IPS-20b (cell line): ENCODE data around the gene MYL12B.

Experiments
- H3K27ac ChIP-seq: one replicate; pipeline ENCODE4 v1.5.1; 2013; ENCODE audit warnings: low read length
- H3K27me3 ChIP-seq: 2 replicates; pipeline ENCODE4 v1.6.1; 2013; ENCODE audit warnings: mild to moderate bottlenecking, low read length, inconsistent platforms; ENCODE audit not compliant: insufficient read depth
- H3K36me3 ChIP-seq: 2 replicates; pipeline ENCODE4 v1.6.1; 2013; ENCODE audit warnings: low read depth, mild to moderate bottlenecking, inconsistent platforms, low read length, moderate library complexity; ENCODE audit not compliant: insufficient read depth
- H3K4me1 ChIP-seq: 2 replicates; pipeline ENCODE4 v1.6.1; 2013; ENCODE audit warnings: mild to moderate bottlenecking, control low read depth, inconsistent platforms, low read length, moderate library complexity; ENCODE audit not compliant: insufficient read depth
- H3K4me3 ChIP-seq: 2 replicates; pipeline ENCODE4 v1.5.1; 2013; ENCODE audit warnings: mild to moderate bottlenecking, low read length, inconsistent platforms
- H3K9ac ChIP-seq: 2 replicates; pipeline ENCODE4 v1.6.1; 2013; ENCODE audit warnings: low read depth, mild to moderate bottlenecking, inconsistent platforms, low read length, moderate library complexity
- H3K9me3 ChIP-seq: 2 replicates; pipeline ENCODE4 v1.6.1; 2013; ENCODE audit warnings: mild to moderate bottlenecking, low read depth, low read length, inconsistent platforms; ENCODE audit not compliant: insufficient read depth

Gene MYL12B

DNA sequence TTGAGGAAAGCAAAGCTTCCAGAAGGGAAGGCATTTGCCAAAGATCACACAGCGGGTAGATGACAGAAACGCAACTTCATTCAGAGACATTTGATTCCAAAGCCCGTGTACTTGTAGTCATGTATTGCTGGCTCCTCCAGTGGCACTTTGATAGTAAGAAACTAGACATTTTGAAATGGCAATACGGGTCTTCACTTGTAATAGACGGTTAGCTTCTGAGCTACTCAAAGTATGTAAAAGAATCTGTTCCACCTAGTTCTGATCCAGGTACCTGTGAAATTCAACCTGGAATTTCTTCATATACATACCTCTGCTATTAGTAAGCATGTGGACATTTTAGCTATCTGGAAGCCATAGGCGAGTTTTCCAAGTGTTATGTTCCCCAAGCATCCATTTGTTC is 40.4 kb upstream of the MYL12B start:
- Histone ChIP-seq H3K9ac (no peak overlapping the region), H3K36me3 (no peaks in the 10 kb centered on the region), H3K4me3 (no peak overlapping the region), H3K4me1 (no peaks in the 10 kb centered on the region), H3K9me3 (no peaks in the 10 kb centered on the region), H3K27me3 (no peaks in the 10 kb centered on the region), H3K27ac (no peak overlapping the region)

DNA sequence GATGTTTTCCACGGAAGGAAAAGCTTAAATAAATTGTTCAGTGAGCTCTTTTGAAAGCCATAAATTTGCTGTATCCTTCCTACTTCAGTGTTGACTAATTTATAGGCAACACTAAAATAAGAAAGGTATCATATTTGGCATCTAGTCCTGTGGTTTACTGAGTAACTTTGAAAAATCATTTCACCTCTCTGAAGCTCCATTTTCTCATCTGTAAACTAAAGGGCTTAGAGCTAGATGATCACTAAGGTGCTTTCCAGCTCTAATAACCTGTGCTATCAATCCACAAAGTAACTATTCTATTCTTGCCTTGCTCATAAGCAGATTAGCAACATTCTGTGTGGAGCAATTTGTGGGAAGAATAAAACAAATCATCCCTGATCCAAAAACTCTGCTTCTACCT is 38.6 kb upstream of the MYL12B start:
- Histone ChIP-seq H3K36me3 (no peaks in the 10 kb centered on the region), H3K9me3 (no peaks in the 10 kb centered on the region), H3K4me3 (no peak overlapping the region), H3K4me1 (no peaks in the 10 kb centered on the region), H3K9ac (no peak overlapping the region), H3K27ac (no peak overlapping the region), H3K27me3 (no peaks in the 10 kb centered on the region)

DNA sequence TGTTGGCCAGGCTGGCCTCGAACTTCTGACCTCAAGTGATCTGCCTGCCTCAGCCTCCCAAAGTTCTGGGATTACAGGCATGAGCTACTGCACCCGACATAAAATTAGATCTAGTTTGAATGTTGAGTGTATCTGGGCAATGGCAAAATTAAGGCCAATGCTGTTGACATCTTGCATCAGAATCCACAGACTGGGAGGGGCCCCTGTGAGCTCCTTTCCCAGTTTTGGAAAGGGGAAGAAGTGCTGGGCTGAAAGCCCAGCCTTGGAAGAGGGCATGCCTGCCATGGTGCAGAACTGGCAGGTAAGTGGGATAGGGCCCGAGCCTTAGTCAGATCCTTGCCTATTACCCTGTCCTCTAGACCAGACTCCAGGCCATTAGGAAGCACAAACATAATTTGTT is 37.7 kb upstream of the MYL12B start:
- Histone ChIP-seq H3K9ac (no peak overlapping the region), H3K27me3 (no peaks in the 10 kb centered on the region), H3K4me3 (no peak overlapping the region), H3K36me3 (no peaks in the 10 kb centered on the region), H3K9me3 (no peaks in the 10 kb centered on the region), H3K4me1 (no peaks in the 10 kb centered on the region), H3K27ac (no peak overlapping the region)

DNA sequence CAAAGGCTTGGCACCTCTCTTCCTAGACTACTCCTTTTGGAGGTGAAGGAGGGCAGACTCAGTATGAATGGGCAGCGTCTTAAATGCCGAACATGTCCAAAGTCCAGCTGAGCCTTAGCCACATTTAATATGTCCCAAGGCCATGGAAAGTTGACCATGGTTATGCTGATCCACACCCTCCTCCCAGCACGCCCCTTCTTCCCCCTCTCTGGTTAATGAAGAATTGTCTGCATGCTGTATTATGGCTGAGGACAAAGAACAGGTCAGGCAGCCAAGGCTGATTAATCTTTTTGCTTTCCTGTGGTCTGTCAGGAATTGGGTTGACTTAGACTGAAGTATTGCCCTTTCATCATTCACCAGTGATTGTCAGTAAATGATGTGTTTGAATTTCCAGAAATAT is 36.3 kb upstream of the MYL12B start:
- H3K27ac ChIP-seq, result no peak overlapping the region

DNA sequence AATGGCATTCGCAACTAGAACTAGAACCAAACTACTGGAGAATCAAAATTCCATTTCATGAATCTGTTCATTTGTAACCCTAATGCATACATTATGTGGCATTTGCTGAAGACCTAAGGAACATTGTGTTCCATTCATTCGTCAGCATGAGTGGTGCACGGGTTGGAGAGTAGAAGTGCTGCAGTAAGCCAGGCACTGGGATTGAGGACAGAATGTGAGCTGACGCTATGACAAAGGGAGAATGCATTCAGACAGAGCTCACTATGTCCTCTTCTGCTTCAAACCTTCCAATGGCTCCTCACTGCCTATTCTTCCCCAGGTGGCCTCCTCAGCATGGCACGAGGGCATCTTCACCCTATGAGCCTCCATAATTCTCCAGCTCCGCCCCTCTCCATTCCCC is 35.9 kb upstream of the MYL12B start:
- Histone ChIP-seq H3K27ac (no peak overlapping the region), H3K4me1 (no peaks in the 10 kb centered on the region), H3K36me3 (no peaks in the 10 kb centered on the region), H3K4me3 (no peak overlapping the region), H3K9ac (no peak overlapping the region), H3K27me3 (no peaks in the 10 kb centered on the region), H3K9me3 (no peaks in the 10 kb centered on the region)

More for the DNA sequence above, 36.3 kb upstream of the MYL12B start:
- H3K9me3 ChIP-seq, result no peaks in the 10 kb centered on the region
- H3K36me3 ChIP-seq, result no peaks in the 10 kb centered on the region
- H3K27me3 ChIP-seq, result no peaks in the 10 kb centered on the region
- H3K9ac ChIP-seq, result no peak overlapping the region
- no peaks in the 10 kb centered on the region for H3K4me1 ChIP-seq
- H3K4me3 ChIP-seq, result no peak overlapping the region

DNA sequence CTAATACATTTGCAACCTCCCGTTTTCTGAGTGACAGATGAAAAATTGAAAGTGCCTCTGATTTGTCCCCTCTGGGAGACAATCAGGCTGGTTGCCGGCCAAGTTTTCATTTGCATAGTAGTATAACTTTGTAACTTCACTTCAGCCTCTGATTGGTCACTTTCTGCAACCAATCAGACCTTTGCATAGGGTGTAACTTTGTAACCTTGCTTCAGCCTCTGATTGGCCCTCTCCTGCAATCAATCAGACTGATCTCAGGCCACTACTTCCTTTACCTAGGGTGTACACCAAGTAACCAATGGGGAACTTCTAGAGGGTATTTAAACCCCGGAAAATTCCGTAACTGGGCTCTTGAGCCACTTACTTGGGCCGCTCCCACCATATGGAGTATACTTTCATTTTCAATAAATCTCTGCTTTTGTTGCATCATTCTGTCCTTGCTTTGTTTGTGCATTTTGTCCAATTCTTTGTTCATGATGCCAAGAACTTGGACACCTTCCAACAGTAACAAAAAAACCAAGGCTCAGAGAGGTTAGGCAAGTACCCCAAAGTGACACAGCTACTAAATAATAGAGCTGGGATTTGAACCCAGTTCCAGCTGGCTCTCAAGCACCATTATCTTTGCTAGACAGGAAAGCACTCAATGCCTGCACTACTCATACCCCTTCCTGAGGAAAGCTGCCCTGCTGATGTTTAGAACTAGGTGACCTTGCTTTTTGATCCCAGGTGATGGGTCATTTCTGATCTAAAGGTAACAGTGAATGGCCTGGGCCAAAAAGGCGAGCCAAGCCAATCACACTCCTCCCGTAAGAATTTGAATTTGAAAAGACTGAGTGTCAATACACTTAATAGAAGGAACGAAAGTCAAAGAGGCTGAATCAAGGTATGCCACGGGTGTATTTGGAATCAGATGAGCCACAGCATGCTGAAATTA is 31.3 kb upstream of the MYL12B start:
- H3K4me3 ChIP-seq, result no peak overlapping the region
- H3K9ac ChIP-seq, result no peak overlapping the region
- no peaks in the 10 kb centered on the region for H3K4me1 ChIP-seq
- H3K27me3 ChIP-seq, result no peaks in the 10 kb centered on the region
- no peaks in the 10 kb centered on the region for H3K9me3 ChIP-seq
- no peaks in the 10 kb centered on the region for H3K36me3 ChIP-seq
- H3K27ac ChIP-seq, result no peak overlapping the region

DNA sequence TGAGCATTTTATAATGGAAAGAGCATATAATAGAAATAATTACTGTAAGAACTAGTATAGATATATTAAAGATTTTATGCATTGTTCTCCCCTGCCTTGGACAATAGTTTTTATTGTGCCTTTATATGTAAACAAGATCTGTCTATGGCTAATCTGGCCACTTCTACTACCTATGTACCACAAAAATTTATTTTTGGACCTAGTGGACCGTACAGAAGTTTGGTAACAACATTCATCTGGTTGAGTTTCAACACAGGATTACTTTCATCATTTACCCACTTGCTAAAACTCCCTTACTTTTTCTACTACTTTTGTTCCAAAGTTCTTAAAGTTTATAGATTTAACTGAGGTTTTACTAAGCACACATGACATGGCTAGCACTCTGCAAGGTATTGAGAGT is 28.9 kb upstream of the MYL12B start:
- no peak overlapping the region for H3K27ac ChIP-seq
- H3K4me1 ChIP-seq, result no peaks in the 10 kb centered on the region
- H3K9ac ChIP-seq, result no peak overlapping the region

DNA sequence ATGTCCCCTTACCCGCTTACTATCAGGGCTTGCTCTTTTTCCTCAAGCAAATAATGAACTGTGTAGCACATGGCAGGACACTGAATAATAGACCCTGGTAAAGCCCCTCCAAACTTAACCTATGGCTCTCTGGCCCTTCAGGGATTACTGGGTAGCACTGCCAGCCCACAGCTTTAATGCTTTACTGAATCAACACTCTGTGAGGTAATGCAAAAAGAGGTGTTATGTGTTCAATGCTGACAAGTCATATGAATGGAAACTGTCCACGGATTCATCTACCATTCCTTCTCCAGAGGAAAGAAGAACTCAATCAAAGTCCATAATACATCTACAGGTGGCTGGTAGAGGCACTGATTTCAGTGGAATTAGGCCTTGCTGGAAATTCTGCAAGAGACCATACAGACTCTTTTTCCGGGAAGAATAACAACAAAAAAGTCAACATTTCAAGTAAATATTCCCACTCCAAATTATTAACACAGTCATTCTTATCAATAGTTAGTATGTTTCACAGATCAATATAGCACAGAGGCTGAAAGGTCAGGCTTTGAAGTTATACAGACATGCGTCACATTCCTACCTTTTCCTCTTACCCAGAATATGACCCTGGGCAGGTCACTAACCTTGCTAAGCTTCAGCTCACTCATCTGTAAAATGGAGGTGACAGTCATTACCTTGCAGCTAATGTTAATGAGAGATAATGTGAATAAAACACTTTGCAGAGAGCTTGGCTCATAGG is 28.3 kb upstream of the MYL12B start:
- H3K27ac ChIP-seq, result no peak overlapping the region

More for the DNA sequence above, 28.9 kb upstream of the MYL12B start:
- no peaks in the 10 kb centered on the region for H3K9me3 ChIP-seq
- H3K36me3 ChIP-seq, result no peaks in the 10 kb centered on the region
- no peak overlapping the region for H3K4me3 ChIP-seq
- H3K27me3 ChIP-seq, result no peaks in the 10 kb centered on the region

DNA sequence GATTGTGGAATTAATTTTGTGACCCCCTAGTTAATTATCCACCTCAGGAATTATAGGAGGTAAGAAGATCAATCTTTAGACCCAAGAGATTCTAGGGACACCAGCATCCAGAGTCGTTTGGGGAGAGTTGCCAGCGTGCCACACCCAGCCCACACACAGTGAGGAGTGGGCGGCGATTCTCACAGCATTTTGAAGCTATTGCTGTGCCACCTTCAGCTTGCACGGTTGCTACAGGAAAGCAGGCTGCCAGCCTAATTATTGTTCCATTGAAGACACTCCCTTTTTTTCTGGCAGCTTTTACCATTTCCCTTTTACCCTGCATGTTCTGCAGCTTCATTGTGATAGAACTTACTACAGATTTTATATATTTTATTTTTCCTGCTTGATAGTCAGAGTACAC is 27.5 kb upstream of the MYL12B start:
- Histone ChIP-seq H3K27me3 (no peaks in the 10 kb centered on the region), H3K9ac (no peak overlapping the region), H3K27ac (no peak overlapping the region), H3K36me3 (no peaks in the 10 kb centered on the region), H3K9me3 (no peaks in the 10 kb centered on the region), H3K4me1 (no peaks in the 10 kb centered on the region), H3K4me3 (no peak overlapping the region)

More for the DNA sequence above, 28.3 kb upstream of the MYL12B start:
- Histone ChIP-seq H3K4me3 (no peak overlapping the region), H3K9ac (no peak overlapping the region), H3K36me3 (no peaks in the 10 kb centered on the region), H3K4me1 (no peaks in the 10 kb centered on the region), H3K9me3 (no peaks in the 10 kb centered on the region), H3K27me3 (no peaks in the 10 kb centered on the region)

DNA sequence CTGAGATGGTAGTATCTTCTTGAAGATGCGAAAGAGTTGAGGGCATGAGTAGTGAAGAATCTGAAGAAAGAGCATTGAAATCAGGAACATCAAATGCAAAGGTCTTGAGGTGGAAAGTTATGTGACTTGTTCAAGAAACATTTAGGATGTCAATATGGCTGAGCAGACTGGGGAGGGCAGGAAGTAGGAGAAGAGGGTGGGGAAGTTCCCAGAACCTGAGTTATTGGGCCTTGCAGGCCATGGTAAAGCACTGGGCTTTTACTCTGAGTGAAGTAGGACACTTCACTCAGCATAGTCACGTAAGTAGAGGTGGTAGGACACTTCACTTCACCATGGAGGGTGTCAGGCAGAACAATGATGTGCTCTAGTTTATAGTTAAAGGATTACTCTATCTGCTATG is 26.1 kb upstream of the MYL12B start:
- Histone ChIP-seq H3K4me3 (no peak overlapping the region), H3K27ac (no peak overlapping the region), H3K4me1 (no peaks in the 10 kb centered on the region), H3K9ac (no peak overlapping the region), H3K9me3 (peaks cover under 1% of the 10 kb centered on the region; the same call in 1 of the 2 replicates), H3K36me3 (no peaks in the 10 kb centered on the region), H3K27me3 (no peaks in the 10 kb centered on the region)

DNA sequence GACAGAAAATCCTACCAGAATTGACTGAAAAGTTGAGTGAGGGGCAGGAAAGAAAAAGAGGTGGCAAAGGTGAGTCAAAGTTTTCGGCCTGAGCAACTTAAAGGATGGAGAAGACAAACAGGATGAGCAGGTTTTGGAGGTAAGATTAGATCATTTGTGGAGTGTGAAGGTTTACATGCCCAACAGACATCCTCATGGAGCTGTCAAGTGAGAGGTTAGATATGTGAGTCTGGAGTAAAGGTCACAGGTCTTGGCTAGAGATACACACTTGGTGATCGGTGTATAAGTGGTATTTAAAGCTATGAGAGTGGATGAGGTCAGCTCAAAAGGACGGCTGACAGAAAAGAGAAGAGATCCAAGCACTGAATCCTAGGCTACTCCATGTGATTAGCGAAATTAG is 25.5 kb upstream of the MYL12B start:
- Histone ChIP-seq H3K27ac (no peak overlapping the region), H3K9me3 (peaks cover 7% of the 10 kb centered on the region), H3K4me3 (no peak overlapping the region), H3K27me3 (no peaks in the 10 kb centered on the region), H3K36me3 (no peaks in the 10 kb centered on the region), H3K9ac (no peak overlapping the region), H3K4me1 (no peaks in the 10 kb centered on the region)

DNA sequence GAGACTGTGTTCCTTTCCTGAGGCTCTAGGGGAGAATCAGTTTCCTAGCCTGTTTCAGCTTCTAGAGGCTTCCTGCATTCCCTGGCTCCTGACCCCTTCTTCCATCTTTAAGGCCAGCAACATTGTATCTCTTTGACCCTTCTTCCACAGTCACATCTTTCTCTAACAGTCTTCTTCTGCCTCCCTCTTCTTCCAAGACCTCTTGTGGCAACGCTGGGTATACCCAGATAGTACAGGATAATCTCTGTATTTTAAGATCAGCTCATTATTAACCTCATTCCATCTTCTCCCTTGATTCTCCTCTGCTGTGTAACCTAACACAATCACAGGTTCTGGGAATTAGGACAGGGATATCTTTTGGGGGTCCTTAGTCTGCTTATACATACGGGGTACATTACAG is 23.2 kb upstream of the MYL12B start:
- no peak overlapping the region for H3K27ac ChIP-seq
- no peaks in the 10 kb centered on the region for H3K4me1 ChIP-seq
- H3K27me3 ChIP-seq, result no peaks in the 10 kb centered on the region
- H3K4me3 ChIP-seq, result no peak overlapping the region
- no peak overlapping the region for H3K9ac ChIP-seq
- H3K9me3 ChIP-seq, result peaks cover 15% of the 10 kb centered on the region
- no peaks in the 10 kb centered on the region for H3K36me3 ChIP-seq
